ENCODE results near the gene RHBDL3. TPM values are rescaled to one million over a fixed set of nuclear protein-coding genes. Genes with fewer than 3 reads are reported as not detected.

RHBDL3 gene
- total RNA-seq, 1 donor from 2014 or later, result 4.4 TPM

GRCh38 chr17:32302037-32302436, 36.4 kb downstream of the RHBDL3 start:
- Mint-ChIP-seq H3K27ac (no peak overlapping the region), H3K4me1 (ENCODE audit: unreplicated experiment) (peaks cover 31% of the 10 kb centered on the region), H3K36me3 (no peaks in the 10 kb centered on the region), H3K9me3 (no peaks in the 10 kb centered on the region), H3K4me3 (no peak overlapping the region), H3K27me3 (peaks cover 6% of the 10 kb centered on the region)
- DNase-seq (ENCODE audit: extremely low spot score, unreplicated experiment), result no peak
- TF ChIP-seq CTCF (conservative IDR thresholded peaks at IDR 0.05), result no peak

- no peaks in the 10 kb centered on the region for H3K9me3 Mint-ChIP-seq
- peak overlapping the region; percentile 7 for H3K4me3 Mint-ChIP-seq
- peak overlapping the region; percentile 32 for H3K27ac Mint-ChIP-seq
- TF ChIP-seq CTCF (conservative IDR thresholded peaks at IDR 0.05), result no peak
- H3K36me3 Mint-ChIP-seq, result no peaks in the 10 kb centered on the region
- H3K27me3 Mint-ChIP-seq, result peaks cover 6% of the 10 kb centered on the region
- no peak for DNase-seq (ENCODE audit: extremely low spot score, unreplicated experiment)
- H3K4me1 Mint-ChIP-seq (ENCODE audit: unreplicated experiment), result peaks cover 31% of the 10 kb centered on the region
Observed at GRCh38 chr17:32302860-32303649, 37.4 kb downstream of the RHBDL3 start.

GRCh38 chr17:32303781-32304288, 38.2 kb downstream of the RHBDL3 start:
- Mint-ChIP-seq H3K27me3 (peaks cover 9% of the 10 kb centered on the region), H3K27ac (no peak overlapping the region), H3K4me3 (peak overlapping the region; percentile 8), H3K4me1 (ENCODE audit: unreplicated experiment) (peaks cover 24% of the 10 kb centered on the region), H3K9me3 (no peaks in the 10 kb centered on the region), H3K36me3 (no peaks in the 10 kb centered on the region)
- DNase-seq (ENCODE audit: extremely low spot score, unreplicated experiment), result no peak
- no peak for TF ChIP-seq CTCF (conservative IDR thresholded peaks at IDR 0.05)

GRCh38 chr17:32305049-32305448, 39.4 kb downstream of the RHBDL3 start:
- Mint-ChIP-seq H3K9me3 (no peaks in the 10 kb centered on the region), H3K27me3 (peaks cover 4% of the 10 kb centered on the region), H3K4me3 (no peak overlapping the region), H3K4me1 (ENCODE audit: unreplicated experiment) (peaks cover 17% of the 10 kb centered on the region), H3K27ac (no peak overlapping the region), H3K36me3 (no peaks in the 10 kb centered on the region)
- DNase-seq (ENCODE audit: extremely low spot score, unreplicated experiment), result no peak
- no peak for TF ChIP-seq CTCF (conservative IDR thresholded peaks at IDR 0.05)

GRCh38 chr17:32307658-32308057, 42.0 kb downstream of the RHBDL3 start:
- Mint-ChIP-seq H3K36me3 (no peaks in the 10 kb centered on the region), H3K27ac (no peak overlapping the region), H3K4me1 (ENCODE audit: unreplicated experiment) (peaks cover 23% of the 10 kb centered on the region), H3K4me3 (no peak overlapping the region), H3K27me3 (peaks cover 3% of the 10 kb centered on the region), H3K9me3 (no peaks in the 10 kb centered on the region)
- TF ChIP-seq CTCF (conservative IDR thresholded peaks at IDR 0.05), result no peak
- DNase-seq (ENCODE audit: extremely low spot score, unreplicated experiment), result no peak
